Duodenal mucosa (tissue), 2 donors: ENCODE data around the gene LRRC46.

Source experiments
- H3K27ac ChIP-seq: one replicate; pipeline ENCODE4 v1.7.0; 2013; ENCODE audit warnings: low read depth, low read length
- H3K27me3 ChIP-seq, 2 donors: one replicate each; pipeline ENCODE4 v1.7.0; 2013; ENCODE audit warnings: low read length in 2 of 2, control low read depth in 1 of 2; ENCODE audit not compliant: insufficient read depth in 2 of 2, control insufficient read depth in 1 of 2
- H3K36me3 ChIP-seq, 2 donors: one replicate each; pipeline ENCODE4 v1.7.0; 2013; ENCODE audit warnings: low read length in 2 of 2, control low read depth in 1 of 2; ENCODE audit not compliant: insufficient read depth in 2 of 2, control insufficient read depth in 1 of 2
- H3K4me1 ChIP-seq, 2 donors: one replicate each; pipeline ENCODE4 v1.7.0; 2013; ENCODE audit warnings: low read length in 2 of 2, control low read depth in 1 of 2; ENCODE audit not compliant: insufficient read depth in 2 of 2, control insufficient read depth in 1 of 2
- H3K4me3 ChIP-seq, 2 donors: one replicate each; pipeline ENCODE4 v1.7.0; 2013; ENCODE audit warnings: low read length in 2 of 2, low read depth in 1 of 2
- H3K9ac ChIP-seq, 2 donors: one replicate each; pipeline ENCODE4 v1.7.0; 2013; ENCODE audit warnings: low read length in 2 of 2, low read depth in 1 of 2
- H3K9me3 ChIP-seq, 2 donors: one replicate each; pipeline ENCODE4 v1.7.0; 2013; ENCODE audit warnings: low read length in 2 of 2, control low read depth in 1 of 2; ENCODE audit not compliant: control insufficient read depth in 1 of 2

Gene LRRC46

GRCh38 chr17:47850692-47851573 is 19.5 kb downstream of the LRRC46 start, which contains the start of gene SP6:
TSS of gene SP6 (minus strand) at chr17:47851163. CDS start at chr17:47848429, 2,734 bp downstream.
- no peak within 1 kb of the TSS for H3K27ac ChIP-seq

GRCh38 chr17:47851764-47852112 is 20.3 kb downstream of the LRRC46 start:
- peaks cover 69 to 71% of the 10 kb centered on the region in 2 donors for H3K27me3 ChIP-seq
- peaks cover 18 to 19% of the 10 kb centered on the region in 2 donors for H3K4me1 ChIP-seq
- H3K4me3 ChIP-seq: no peak overlapping the region
- no peaks in the 10 kb centered on the region for H3K9me3 ChIP-seq
- no peak overlapping the region for H3K9ac ChIP-seq
- H3K36me3 ChIP-seq: no peaks in the 10 kb centered on the region
- no peak overlapping the region for H3K27ac ChIP-seq

More at GRCh38 chr17:47850692-47851573, 19.5 kb downstream of the LRRC46 start, which contains the start of gene SP6:
- Histone ChIP-seq H3K27me3 (peaks cover 61 to 71% of the 10 kb centered on the region in 2 donors), H3K4me1 (peaks cover 18 to 19% of the 10 kb centered on the region in 2 donors), H3K36me3 (no peaks in the 10 kb centered on the region), H3K4me3 (peak within 1 kb of the TSS; percentile 66 to 72), H3K9ac (peak within 1 kb of the TSS; percentile 48 to 76), H3K9me3 (no peaks in the 10 kb centered on the region)

- Histone ChIP-seq H3K9ac (no peak overlapping the region), H3K27me3 (peaks cover 66 to 68% of the 10 kb centered on the region in 2 donors), H3K27ac (no peak overlapping the region), H3K9me3 (no peaks in the 10 kb centered on the region), H3K4me3 (no peak overlapping the region), H3K36me3 (no peaks in the 10 kb centered on the region), H3K4me1 (peaks cover 18 to 19% of the 10 kb centered on the region in 2 donors)
Observed at GRCh38 chr17:47852113-47852949, 20.9 kb downstream of the LRRC46 start.

- peaks cover 58 to 62% of the 10 kb centered on the region in 2 donors for H3K27me3 ChIP-seq
- no peak overlapping the region for H3K9ac ChIP-seq
- peaks cover 18 to 19% of the 10 kb centered on the region in 2 donors for H3K4me1 ChIP-seq
- H3K9me3 ChIP-seq: no peaks in the 10 kb centered on the region
- H3K4me3 ChIP-seq: no peak overlapping the region
- no peaks in the 10 kb centered on the region for H3K36me3 ChIP-seq
- H3K27ac ChIP-seq: no peak overlapping the region
Observed at GRCh38 chr17:47853616-47854015, 22.1 kb downstream of the LRRC46 start.

GRCh38 chr17:47855737-47856136 is 24.3 kb downstream of the LRRC46 start:
- Histone ChIP-seq H3K4me1 (peaks cover 8 to 14% of the 10 kb centered on the region in 2 donors), H3K27me3 (peaks cover 55 to 56% of the 10 kb centered on the region in 2 donors), H3K9ac (no peak overlapping the region), H3K4me3 (no peak overlapping the region), H3K27ac (no peak overlapping the region), H3K36me3 (no peaks in the 10 kb centered on the region), H3K9me3 (no peaks in the 10 kb centered on the region)

GRCh38 chr17:47856830-47857229 is 25.4 kb downstream of the LRRC46 start:
- peaks cover 5 to 7% of the 10 kb centered on the region in 2 donors for H3K4me1 ChIP-seq
- H3K4me3 ChIP-seq: no peak overlapping the region
- no peaks in the 10 kb centered on the region for H3K9me3 ChIP-seq
- H3K9ac ChIP-seq: no peak overlapping the region
- H3K27ac ChIP-seq: no peak overlapping the region
- H3K36me3 ChIP-seq: no peaks in the 10 kb centered on the region
- peaks cover 53 to 54% of the 10 kb centered on the region in 2 donors for H3K27me3 ChIP-seq

GRCh38 chr17:47857551-47858455 is 26.3 kb downstream of the LRRC46 start:
- no peak overlapping the region for H3K4me3 ChIP-seq
- no peak overlapping the region for H3K27ac ChIP-seq
- H3K9ac ChIP-seq: no peak overlapping the region
- no peaks in the 10 kb centered on the region for H3K4me1 ChIP-seq
- H3K27me3 ChIP-seq: peaks cover 44% of the 10 kb centered on the region in 2 donors
- no peaks in the 10 kb centered on the region for H3K9me3 ChIP-seq
- no peaks in the 10 kb centered on the region for H3K36me3 ChIP-seq

GRCh38 chr17:47860386-47860785 is 28.9 kb downstream of the LRRC46 start:
- no peaks in the 10 kb centered on the region for H3K9me3 ChIP-seq
- H3K36me3 ChIP-seq: no peaks in the 10 kb centered on the region
- no peak overlapping the region for H3K4me3 ChIP-seq
- H3K27me3 ChIP-seq: peaks cover 18 to 19% of the 10 kb centered on the region in 2 donors
- H3K4me1 ChIP-seq: peaks cover 0 to 5% of the 10 kb centered on the region in 2 donors
- H3K9ac ChIP-seq: no peak overlapping the region
- no peak overlapping the region for H3K27ac ChIP-seq

GRCh38 chr17:47862621-47863440 is 31.4 kb downstream of the LRRC46 start:
- Histone ChIP-seq H3K27me3 (peaks cover 4 to 6% of the 10 kb centered on the region in 2 donors), H3K9me3 (no peaks in the 10 kb centered on the region), H3K27ac (no peak overlapping the region), H3K4me1 (peaks cover 0 to 5% of the 10 kb centered on the region in 2 donors), H3K9ac (no peak overlapping the region), H3K4me3 (no peak overlapping the region), H3K36me3 (no peaks in the 10 kb centered on the region)
